BJ (cell line): ENCODE data around the gene MED13. TPM values are rescaled to one million over a fixed set of nuclear protein-coding genes. Genes with fewer than 3 reads are reported as not detected.

Experiments used
- CTCF ChIA-PET: fragments of 350-600 bp; formaldehyde crosslinking; extraction: SDS; loops from one replicate; lab custom pipeline; 2021; ENCODE audit warnings: antibody characterized with exemption, inconsistent platforms; lab: Yijun Ruan, JAX
- POLR2A ChIA-PET: fragments of 300-600 bp; sonication (Branson Sonifier 250); formaldehyde crosslinking; extraction: SDS; loops from one replicate; lab custom pipeline; 2021; ENCODE audit warnings: antibody characterized with exemption; lab: Charles Lee
- DNase-seq: peaks from one replicate; pipeline ENCODE4 v3.0.0-alpha.2; 2011; ENCODE audit warnings: low read depth
- H3K27me3 ChIP-seq: 2 replicates; pipeline ENCODE4 v1.6.0; 2011; ENCODE audit warnings: low read length; ENCODE audit not compliant: control insufficient read depth, insufficient read depth
- H3K36me3 ChIP-seq: 2 replicates; pipeline ENCODE4 v1.5.1; 2011; ENCODE audit warnings: low read length; ENCODE audit not compliant: control insufficient read depth, insufficient read depth
- H3K4me3 ChIP-seq: 2 replicates; pipeline ENCODE4 v1.5.1; 2011; ENCODE audit warnings: low read depth, mild to moderate bottlenecking, control low read depth, low read length
- CTCF ChIP-seq: IDR thresholded peaks from 2 replicates; pipeline ENCODE4 v1.5.1; 2011; ENCODE audit warnings: low read depth, mild to moderate bottlenecking, control low read depth, inconsistent platforms, low read length, moderate library complexity; ENCODE audit not compliant: insufficient read depth
- polyA plus RNA-seq: library from polyadenylated mRNA; depleted of rRNA; stranded (reverse); fragments of >200 nt; gene quantifications from 2 replicates; pipeline ENCODE4 v1.2.3, GENCODE V29; 2011

The MED13 gene
- polyA plus RNA-seq, 1 experiment, result 18.4 TPM

GRCh38 chr17:61989509-61989908 is 75.6 kb downstream of the MED13 start:
- ChIA-PET POLR2A (no interaction called here), CTCF (no interaction called here)
- Histone ChIP-seq H3K27me3 (no peaks in the 10 kb centered on the region), H3K4me3 (no peak overlapping the region), H3K36me3 (peaks cover 3% of the 10 kb centered on the region; the same call in 1 of the 2 replicates)
- no peak for DNase-seq
- no peak for TF ChIP-seq CTCF

DNA sequence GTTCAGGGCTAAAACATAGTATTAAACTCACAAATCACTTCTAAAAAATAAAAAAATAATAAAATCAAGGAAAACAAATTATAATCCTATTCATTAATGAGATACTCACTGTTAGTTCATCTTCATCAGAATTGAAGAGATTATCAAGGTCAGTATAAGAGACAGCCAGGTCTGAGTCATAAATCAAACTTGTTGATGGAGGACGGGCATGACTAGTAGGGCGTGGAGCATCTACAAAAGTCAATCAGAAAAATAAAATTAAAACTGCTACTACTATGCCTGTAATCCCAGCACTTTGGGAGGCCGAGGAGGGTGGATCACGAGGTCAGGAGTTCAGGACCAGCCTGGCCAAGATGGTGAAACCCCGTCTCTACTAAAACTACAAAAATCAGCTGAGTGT is 78.2 kb downstream of the MED13 start:
- CTCF ChIA-PET, result interaction anchor here (1.0 to 1.7 kb wide), 2 partner anchors 11 to 79 kb away, joined by 3 to 4 read pairs; no protein-coding TSS in a partner anchor
- Histone ChIP-seq H3K36me3 (peaks cover 6% of the 10 kb centered on the region), H3K4me3 (no peak overlapping the region), H3K27me3 (no peaks in the 10 kb centered on the region)
- DNase-seq, result no peak
- POLR2A ChIA-PET, result no interaction called here
- no peak for TF ChIP-seq CTCF

GRCh38 chr17:61984821-61985220 is 80.3 kb downstream of the MED13 start:
- H3K36me3 ChIP-seq, result peaks cover 6% of the 10 kb centered on the region
- no peak overlapping the region for H3K4me3 ChIP-seq
- DNase-seq, result no peak
- no peaks in the 10 kb centered on the region for H3K27me3 ChIP-seq
- ChIA-PET POLR2A (no interaction called here), CTCF (no interaction called here)
- TF ChIP-seq CTCF, result no peak

- Histone ChIP-seq H3K36me3 (peaks cover 4% of the 10 kb centered on the region; the same call in 1 of the 2 replicates), H3K27me3 (no peaks in the 10 kb centered on the region), H3K4me3 (no peak overlapping the region)
- TF ChIP-seq CTCF, result no peak
- ChIA-PET CTCF (no interaction called here), POLR2A (interaction anchor here (0.6 kb wide), 1 partner anchor 16 kb away, joined by 3 read pairs; no protein-coding TSS in a partner anchor)
- no peak for DNase-seq
Observed at GRCh38 chr17:61981323-61981722, 83.8 kb downstream of the MED13 start.

DNA sequence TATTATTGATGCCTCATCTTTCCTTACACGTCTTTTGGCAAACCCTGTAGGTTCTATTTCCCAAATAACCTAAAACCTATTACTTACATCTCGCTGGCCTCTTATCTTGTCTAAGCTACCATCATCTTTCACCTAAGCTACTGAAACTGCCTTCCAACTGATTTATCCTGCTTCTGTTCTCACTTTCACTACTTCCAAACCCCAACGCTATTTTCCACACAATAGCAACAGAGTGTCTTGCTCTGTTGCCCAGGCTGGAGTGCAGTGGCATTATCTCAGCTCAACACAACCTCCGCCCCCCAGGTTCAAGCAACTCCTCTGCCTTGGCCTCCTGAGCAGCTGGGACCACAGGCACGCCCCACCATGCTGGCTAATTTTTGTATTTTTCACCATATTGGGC is 84.5 kb downstream of the MED13 start:
- ChIA-PET POLR2A (no interaction called here), CTCF (interaction anchor here (1.2 to 1.6 kb wide), 2 partner anchors 10 to 31 kb away, joined by 3 to 4 read pairs; no protein-coding TSS in a partner anchor)
- Histone ChIP-seq H3K4me3 (no peak overlapping the region), H3K36me3 (peaks cover 2% of the 10 kb centered on the region; the same call in 1 of the 2 replicates), H3K27me3 (no peaks in the 10 kb centered on the region)
- DNase-seq, result no peak
- no peak for TF ChIP-seq CTCF
